MM.1S (cell line): ENCODE results near the gene TCF7L2.

Experiments used
- DNase-seq: peaks from one replicate; pipeline ENCODE4 v3.0.0-alpha.2; 2015
- H2AFZ ChIP-seq: fragments of 300-600 bp; sonication (generic); 2 replicates; pipeline ENCODE4 v1.6.0; 2016; ENCODE audit warnings: antibody characterized with exemption, low read length
- H3F3A ChIP-seq: fragments of 300-600 bp; sonication (generic); 2 replicates; pipeline ENCODE4 v1.6.1; 2016; ENCODE audit warnings: mild to moderate bottlenecking, antibody characterized with exemption, low read length, moderate library complexity, mixed read lengths; ENCODE audit not compliant: insufficient read depth
- H3K27ac ChIP-seq: fragments of 300-600 bp; sonication (generic); 2 replicates; pipeline ENCODE4 v1.5.1; 2016; ENCODE audit warnings: mild to moderate bottlenecking, low read length
- H3K27me3 ChIP-seq: fragments of 300-600 bp; sonication (generic); replicated peaks from 2 replicates; pipeline ENCODE4 v1.6.0; 2016; ENCODE audit warnings: low read length; ENCODE audit not compliant: insufficient read depth
- H3K36me3 ChIP-seq: fragments of 300-600 bp; sonication (generic); replicated peaks from 2 replicates; pipeline ENCODE4 v1.6.1; 2016; ENCODE audit warnings: mild to moderate bottlenecking, low read length, mixed read lengths; ENCODE audit not compliant: insufficient read depth
- H3K4me1 ChIP-seq: fragments of 300-600 bp; sonication (generic); 2 replicates; pipeline ENCODE4 v1.6.1; 2016; ENCODE audit warnings: low read length, mixed read lengths
- H3K4me2 ChIP-seq: fragments of 300-600 bp; sonication (generic); 2 replicates; pipeline ENCODE4 v1.6.0; 2016; ENCODE audit warnings: low read depth, low read length
- H3K4me3 ChIP-seq: fragments of 300-600 bp; sonication (generic); 2 replicates; pipeline ENCODE4 v1.5.1; 2016; ENCODE audit warnings: low read length, mixed read lengths
- H3K79me2 ChIP-seq: fragments of 300-600 bp; sonication (generic); 2 replicates; pipeline ENCODE4 v1.6.1; 2016; ENCODE audit warnings: mixed run types, low read length, mixed read lengths
- H3K9ac ChIP-seq: fragments of 300-600 bp; sonication (generic); 2 replicates; pipeline ENCODE4 v1.6.1; 2016; ENCODE audit warnings: low read length, mixed read lengths
- H3K9me2 ChIP-seq: fragments of 300-600 bp; sonication (generic); replicated peaks from 2 replicates; pipeline ENCODE4 v1.6.1; 2016; ENCODE audit warnings: mild to moderate bottlenecking, low read length, mixed read lengths; ENCODE audit not compliant: insufficient read depth
- H3K9me3 ChIP-seq: fragments of 300-600 bp; sonication (generic); replicated peaks from 2 replicates; pipeline ENCODE4 v1.6.1; 2016; ENCODE audit warnings: mild to moderate bottlenecking, low read length, mixed read lengths; ENCODE audit not compliant: insufficient read depth
- H4K20me1 ChIP-seq: fragments of 300-600 bp; sonication (generic); 2 replicates; pipeline ENCODE4 v1.6.1; 2016; ENCODE audit warnings: mild to moderate bottlenecking, low read length, moderate library complexity, mixed read lengths; ENCODE audit not compliant: insufficient read depth
- CTCF ChIP-seq: fragments of 300-600 bp; sonication (generic); IDR thresholded peaks from 2 replicates; pipeline ENCODE4 v1.5.1; 2016; ENCODE audit warnings: antibody characterized with exemption, low read length, mixed read lengths
- EZH2 ChIP-seq: fragments of 300-600 bp; sonication (generic); optimal IDR thresholded peaks from 2 replicates; pipeline ENCODE3; 2017; ENCODE audit warnings: low read depth, mild to moderate bottlenecking, antibody characterized with exemption, low read length, mixed read lengths
- EZH2phosphoT487 ChIP-seq: fragments of 300-600 bp; sonication (generic); IDR thresholded peaks from 2 replicates; pipeline ENCODE4 v1.6.1; 2018; ENCODE audit warnings: antibody characterized with exemption, low read length

Gene TCF7L2

GRCh38 chr10:113078282-113078907, 128.3 kb downstream of the TCF7L2 start:
- no peak overlapping the region for H2AFZ ChIP-seq
- no peak for TF ChIP-seq EZH2
- no peak for TF ChIP-seq CTCF
- no peak for DNase-seq
- no peaks in the 10 kb centered on the region for H3K36me3 ChIP-seq
- no peak overlapping the region for H3K4me3 ChIP-seq
- no peaks in the 10 kb centered on the region for H4K20me1 ChIP-seq
- H3K4me1 ChIP-seq = no peaks in the 10 kb centered on the region
- H3K9ac ChIP-seq = no peak overlapping the region
- no peaks in the 10 kb centered on the region for H3K9me2 ChIP-seq
- H3K9me3 ChIP-seq = no peaks in the 10 kb centered on the region
- H3K4me2 ChIP-seq = no peak overlapping the region
- H3K79me2 ChIP-seq = no peaks in the 10 kb centered on the region
- H3K27ac ChIP-seq = no peak overlapping the region
- no peaks in the 10 kb centered on the region for H3K27me3 ChIP-seq
- no peaks in the 10 kb centered on the region for H3F3A ChIP-seq

- DNase-seq = no peak
- Histone ChIP-seq H3K9me2 (no peaks in the 10 kb centered on the region), H3K27ac (no peak overlapping the region), H2AFZ (no peak overlapping the region), H3K9ac (no peak overlapping the region), H3F3A (no peaks in the 10 kb centered on the region), H3K4me1 (no peaks in the 10 kb centered on the region), H3K9me3 (no peaks in the 10 kb centered on the region), H3K4me3 (no peak overlapping the region), H3K27me3 (no peaks in the 10 kb centered on the region), H3K4me2 (no peak overlapping the region), H3K36me3 (no peaks in the 10 kb centered on the region), H3K79me2 (no peaks in the 10 kb centered on the region), H4K20me1 (no peaks in the 10 kb centered on the region)
- TF ChIP-seq EZH2phosphoT487 (no peak), CTCF (no peak), EZH2 (no peak)
Measured at GRCh38 chr10:113080061-113080924, 130.2 kb downstream of the TCF7L2 start.

GRCh38 chr10:113080925-113081229, 130.8 kb downstream of the TCF7L2 start:
- Histone ChIP-seq H3K9me3 (no peaks in the 10 kb centered on the region), H2AFZ (no peak overlapping the region), H3K9ac (no peak overlapping the region), H3K27me3 (no peaks in the 10 kb centered on the region), H3K27ac (no peak overlapping the region), H3K9me2 (no peaks in the 10 kb centered on the region), H3K4me3 (no peak overlapping the region), H3F3A (no peaks in the 10 kb centered on the region), H4K20me1 (no peaks in the 10 kb centered on the region), H3K4me1 (no peaks in the 10 kb centered on the region), H3K79me2 (no peaks in the 10 kb centered on the region), H3K36me3 (no peaks in the 10 kb centered on the region), H3K4me2 (no peak overlapping the region)
- no peak for DNase-seq
- TF ChIP-seq EZH2phosphoT487 = no peak
- no peak for TF ChIP-seq EZH2
- no peak for TF ChIP-seq CTCF
